ENCODE results near the gene TUT7.
"Not testable (repeated sequence)": the region's sequence is repeated elsewhere in the genome, so short reads cannot be mapped to it uniquely, and the experiment has no call there.

GRCh38 chr9:86290341-86290740 is 63.9 kb downstream of the TUT7 start:
- TF ChIP-seq, protein P1, sequence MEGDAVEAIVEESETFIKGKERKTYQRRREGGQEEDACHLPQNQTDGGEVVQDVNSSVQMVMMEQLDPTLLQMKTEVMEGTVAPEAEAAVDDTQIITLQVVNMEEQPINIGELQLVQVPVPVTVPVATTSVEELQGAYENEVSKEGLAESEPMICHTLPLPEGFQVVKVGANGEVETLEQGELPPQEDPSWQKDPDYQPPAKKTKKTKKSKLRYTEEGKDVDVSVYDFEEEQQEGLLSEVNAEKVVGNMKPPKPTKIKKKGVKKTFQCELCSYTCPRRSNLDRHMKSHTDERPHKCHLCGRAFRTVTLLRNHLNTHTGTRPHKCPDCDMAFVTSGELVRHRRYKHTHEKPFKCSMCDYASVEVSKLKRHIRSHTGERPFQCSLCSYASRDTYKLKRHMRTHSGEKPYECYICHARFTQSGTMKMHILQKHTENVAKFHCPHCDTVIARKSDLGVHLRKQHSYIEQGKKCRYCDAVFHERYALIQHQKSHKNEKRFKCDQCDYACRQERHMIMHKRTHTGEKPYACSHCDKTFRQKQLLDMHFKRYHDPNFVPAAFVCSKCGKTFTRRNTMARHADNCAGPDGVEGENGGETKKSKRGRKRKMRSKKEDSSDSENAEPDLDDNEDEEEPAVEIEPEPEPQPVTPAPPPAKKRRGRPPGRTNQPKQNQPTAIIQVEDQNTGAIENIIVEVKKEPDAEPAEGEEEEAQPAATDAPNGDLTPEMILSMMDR (IDR thresholded peaks at IDR 0.05; ENCODE audit: low read depth, low read length, poor library complexity, severe bottlenecking) = not testable (repeated sequence)
- TF ChIP-seq EZH2phosphoT487 (IDR thresholded peaks at IDR 0.05; ENCODE audit: borderline replicate concordance, low read length) = not testable (repeated sequence)
